HG03039 (cell line): ENCODE measurements around the gene COL4A6.
A peak's percentile ranks its signal among the peaks of the same experiment; 100 is the strongest.

Experiments
- ATAC-seq: cut with Tn5 transposase; IDR thresholded peaks from one replicate; pipeline ENCODE4 v1.9.1; 2021; ENCODE audit warnings: mild to moderate bottlenecking, moderate library complexity; ENCODE audit not compliant: unreplicated experiment

The COL4A6 gene

GRCh38 chrX:108341947-108342346 is 96.3 kb downstream of the COL4A6 start:
- ATAC-seq, result no peak

DNA sequence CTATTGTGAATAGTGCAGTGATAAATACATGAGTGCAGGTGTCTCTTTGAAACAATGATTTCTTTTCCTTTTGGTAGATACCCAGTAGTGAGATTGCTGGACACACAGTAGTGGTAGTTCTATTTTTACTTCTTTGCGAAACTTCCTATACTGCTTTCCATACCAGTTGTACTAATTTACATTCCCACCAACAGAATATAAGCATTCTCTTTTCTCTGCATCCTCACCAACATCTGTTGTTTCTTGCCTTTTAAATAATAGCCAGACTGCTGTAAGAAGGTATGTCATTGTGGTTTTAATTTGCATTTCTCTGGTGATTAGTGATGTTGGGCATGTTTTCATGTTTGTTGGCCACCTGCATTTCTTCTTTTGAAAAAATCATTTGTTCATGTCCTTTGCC is 105.9 kb downstream of the COL4A6 start:
- ATAC-seq, result peak; percentile 44

DNA sequence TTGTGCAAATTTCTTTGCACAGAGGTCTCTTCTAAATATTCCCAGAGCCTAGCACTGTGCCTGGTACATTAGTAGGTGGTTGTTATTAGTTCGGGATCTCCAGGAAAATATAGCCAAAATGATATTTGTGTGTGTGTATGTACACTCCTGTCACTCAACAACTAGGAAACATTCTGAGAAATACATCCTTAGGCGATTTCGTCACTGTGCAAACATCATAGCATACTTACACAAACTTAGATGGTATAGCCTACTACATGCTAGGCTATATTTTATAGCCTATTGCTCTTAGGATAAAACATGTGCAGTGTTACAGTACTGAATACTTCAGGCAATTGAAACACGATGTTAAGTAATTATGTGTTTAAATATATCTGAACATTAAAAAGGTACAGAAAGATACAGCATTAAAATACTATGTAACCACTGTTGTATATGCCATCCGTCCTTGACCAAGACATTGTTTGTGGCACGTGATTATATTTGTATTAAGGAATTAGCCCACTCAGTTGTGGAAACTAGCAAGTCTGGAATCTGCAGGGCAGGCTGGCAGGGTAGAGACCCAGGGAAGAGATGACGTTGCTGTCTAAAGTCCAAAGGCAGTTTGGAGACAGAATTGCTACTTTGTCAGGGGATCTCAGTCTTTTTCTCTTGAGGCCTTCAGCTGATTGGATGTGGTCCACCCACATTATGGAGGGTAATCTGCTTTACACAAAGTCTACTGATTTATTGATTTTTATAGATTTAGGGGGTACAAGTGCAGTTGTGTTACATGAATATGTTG is 106.9 kb downstream of the COL4A6 start:
- ATAC-seq, result no peak

GRCh38 chrX:108323751-108324150 is 114.5 kb downstream of the COL4A6 start:
- ATAC-seq, result no peak

DNA sequence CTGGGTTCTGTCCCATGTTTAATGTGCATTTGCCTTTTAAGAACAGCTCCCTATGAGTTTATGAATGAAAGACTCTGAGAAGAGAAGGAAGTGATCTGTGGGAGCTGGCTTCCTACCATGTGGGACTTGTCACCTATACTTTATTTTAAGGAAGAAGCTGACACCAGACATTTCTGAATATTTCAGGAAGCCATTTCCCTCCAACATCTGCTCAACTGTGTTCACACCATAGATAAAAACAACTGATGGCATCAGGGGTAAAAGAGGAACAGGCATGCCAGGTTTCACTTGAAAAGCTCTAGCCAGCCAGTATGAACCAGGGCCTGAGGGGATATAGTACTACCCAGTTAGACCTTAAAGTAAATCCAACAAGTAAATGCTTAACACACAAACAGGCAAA is 116.0 kb downstream of the COL4A6 start:
- no peak for ATAC-seq

DNA sequence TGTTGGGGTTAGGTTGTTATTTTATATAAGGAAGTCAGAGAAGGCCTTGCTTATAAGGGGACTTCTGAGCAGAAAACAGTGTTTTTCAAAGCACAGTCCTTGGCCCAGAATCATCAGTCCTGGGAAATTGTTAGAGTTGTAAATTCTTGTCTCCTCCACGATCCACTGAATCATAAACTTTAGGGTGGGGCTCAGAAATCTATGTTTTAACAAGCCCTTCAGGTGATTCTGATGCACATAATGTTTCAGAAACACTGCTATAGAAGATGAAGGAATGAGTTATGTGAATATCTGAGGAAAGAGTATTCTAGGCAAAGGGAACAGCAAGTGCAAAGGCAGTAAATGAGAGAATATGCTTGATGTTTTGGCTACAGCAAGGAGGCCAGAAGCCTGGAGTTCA is 121.8 kb downstream of the COL4A6 start:
- ATAC-seq, result no peak

GRCh38 chrX:108313669-108314068 is 124.6 kb downstream of the COL4A6 start:
- no peak for ATAC-seq

- no peak for ATAC-seq
These were observed 125.3 kb downstream of the COL4A6 start for GRCh38 chrX:108312957-108313356.

DNA sequence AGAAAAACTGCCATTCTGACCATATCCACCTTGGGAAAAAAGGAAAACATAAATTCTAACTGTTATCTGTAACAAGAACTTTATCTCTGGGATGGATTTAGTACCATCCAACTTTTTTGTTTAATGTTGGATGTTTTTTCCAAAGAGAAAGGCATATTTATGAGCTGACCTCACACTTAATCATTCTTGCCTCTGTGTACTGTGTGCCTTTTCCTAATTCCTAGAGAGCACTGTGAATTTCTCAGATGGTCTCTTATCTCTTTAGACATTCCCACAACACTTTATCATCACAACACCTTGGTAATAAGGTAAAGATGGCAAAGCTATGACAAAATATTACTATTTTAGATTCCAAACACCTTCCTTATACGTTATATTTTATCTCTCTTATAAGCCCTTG is 126.2 kb downstream of the COL4A6 start:
- ATAC-seq, result no peak

DNA sequence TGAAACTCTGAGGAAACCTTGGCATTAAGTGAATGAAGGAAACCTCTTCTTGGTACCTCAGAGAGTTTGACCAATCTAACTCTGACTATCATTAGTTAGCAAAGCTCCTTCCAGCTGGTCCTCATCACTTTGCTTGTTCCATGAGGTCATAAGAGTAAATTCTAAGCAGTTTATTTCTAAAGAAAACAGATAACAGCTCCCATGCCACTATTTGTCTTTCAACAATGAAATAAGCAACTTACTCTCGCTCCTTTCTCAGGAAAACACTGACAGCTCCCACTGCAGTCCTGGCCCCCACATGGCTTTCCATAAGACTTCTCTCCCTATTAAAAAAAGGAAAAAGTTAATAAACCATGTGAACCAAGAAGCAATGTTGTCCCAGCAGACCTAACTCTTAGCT is 127.7 kb downstream of the COL4A6 start:
- no peak for ATAC-seq

- ATAC-seq, result no peak
These were observed 129.1 kb downstream of the COL4A6 start for GRCh38 chrX:108309144-108309543.

- no peak for ATAC-seq
These were observed 130.8 kb downstream of the COL4A6 start for GRCh38 chrX:108307132-108308085.

- ATAC-seq, result no peak
These were observed 132.1 kb downstream of the COL4A6 start for GRCh38 chrX:108306086-108306485.

GRCh38 chrX:108304757-108305156 is 133.5 kb downstream of the COL4A6 start:
- no peak for ATAC-seq

- no peak for ATAC-seq
These were observed 134.0 kb downstream of the COL4A6 start for GRCh38 chrX:108304210-108304609.

DNA sequence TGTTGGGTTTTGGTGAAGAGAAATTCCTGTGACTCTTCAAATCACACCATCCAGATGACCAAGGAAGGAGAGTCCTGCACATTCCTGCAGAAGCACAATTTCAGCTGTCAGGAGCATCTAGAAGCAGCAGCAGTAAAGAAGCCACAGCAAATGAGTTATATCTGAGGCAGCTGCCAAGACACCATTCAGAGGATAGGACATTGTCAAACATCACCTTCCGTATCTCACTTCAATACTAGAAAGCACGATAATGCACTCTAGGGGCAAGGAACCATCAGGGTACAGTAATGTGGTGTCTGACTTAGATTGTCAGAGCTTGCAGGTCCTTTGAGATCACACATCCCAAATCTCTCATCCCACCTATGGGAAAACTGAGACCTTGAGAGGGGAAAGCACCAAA is 134.5 kb downstream of the COL4A6 start:
- no peak for ATAC-seq

DNA sequence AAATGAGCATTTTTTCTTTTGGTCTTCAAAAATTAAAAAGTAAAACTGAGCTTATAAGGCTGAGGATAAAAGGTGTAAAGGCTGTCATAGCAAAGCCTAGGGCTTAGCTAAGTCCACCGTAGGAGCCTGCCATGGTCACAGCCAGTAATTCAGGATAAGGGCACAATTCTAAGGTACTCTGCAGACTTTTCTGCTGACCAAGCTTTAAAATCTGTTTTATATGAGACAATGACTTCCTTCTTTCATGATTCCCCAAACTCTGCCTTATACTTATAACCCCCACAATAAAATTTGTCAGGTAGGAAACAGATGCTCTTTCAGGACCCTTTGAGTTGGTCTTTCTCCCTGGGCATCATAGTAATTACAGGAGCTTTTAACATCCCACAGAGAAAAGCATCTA is 138.5 kb downstream of the COL4A6 start:
- ATAC-seq, result no peak

DNA sequence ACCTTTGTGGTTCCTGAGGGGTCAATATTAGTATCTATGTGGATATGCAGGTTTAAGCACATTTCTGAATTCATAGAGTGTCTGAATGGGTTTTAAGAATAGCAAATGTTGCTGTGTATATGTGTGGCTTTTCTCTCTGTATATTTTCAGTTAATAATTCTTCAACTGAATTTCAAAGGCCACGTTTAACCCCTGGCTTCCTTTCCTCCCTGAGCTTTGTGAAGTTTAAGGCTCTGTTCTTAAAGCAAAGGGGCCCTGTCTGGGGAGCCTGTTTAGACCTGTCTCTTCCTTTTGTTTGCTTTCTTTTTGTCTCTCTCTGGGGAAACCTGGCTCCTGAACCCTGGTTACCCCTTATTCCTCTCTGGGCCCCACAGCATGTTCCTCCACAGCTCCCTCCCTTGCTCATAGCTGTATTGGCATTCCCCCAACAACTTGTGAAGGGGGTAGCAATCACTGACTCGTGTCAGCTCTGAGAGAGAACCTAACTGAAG is 139.1 kb downstream of the COL4A6 start:
- ATAC-seq, result no peak

GRCh38 chrX:108298165-108298602 is 140.0 kb downstream of the COL4A6 start:
- no peak for ATAC-seq

DNA sequence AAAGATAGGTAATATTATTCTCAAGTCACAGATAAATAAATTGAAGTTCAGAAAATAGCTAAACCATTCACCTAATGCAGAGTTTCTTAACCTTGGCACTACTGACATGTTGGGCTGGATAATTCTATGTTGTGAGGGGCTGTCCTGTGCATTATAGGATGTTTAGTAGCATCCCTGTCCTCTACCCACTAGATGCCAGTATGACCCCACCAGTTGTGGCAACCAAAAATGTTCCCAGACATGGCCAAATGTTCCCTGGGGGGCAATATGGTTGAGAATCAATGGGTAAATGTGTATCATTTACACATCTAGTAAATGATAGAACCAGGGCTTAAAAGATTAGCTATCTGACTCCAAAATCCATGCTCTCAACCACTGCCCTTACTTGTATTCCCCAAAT is 140.9 kb downstream of the COL4A6 start:
- no peak for ATAC-seq

DNA sequence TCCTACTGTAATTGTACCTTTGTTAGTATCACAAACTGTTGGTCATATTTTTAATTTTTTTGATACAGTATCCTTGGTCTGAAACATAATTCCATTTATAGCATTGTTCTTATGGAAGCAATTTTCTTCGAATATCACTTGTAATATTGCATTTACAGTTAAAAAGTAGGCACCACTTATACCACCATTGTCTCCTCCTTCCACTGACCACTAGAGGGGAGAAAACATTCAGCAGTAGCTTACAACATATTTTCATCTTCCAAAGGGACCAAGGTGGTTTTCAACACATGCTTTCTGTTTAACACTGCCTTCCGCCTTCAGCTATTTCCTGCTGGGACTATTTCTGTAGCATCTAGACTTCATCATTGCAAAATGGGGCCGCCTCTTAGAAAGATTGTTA is 146.2 kb downstream of the COL4A6 start:
- ATAC-seq, result no peak

DNA sequence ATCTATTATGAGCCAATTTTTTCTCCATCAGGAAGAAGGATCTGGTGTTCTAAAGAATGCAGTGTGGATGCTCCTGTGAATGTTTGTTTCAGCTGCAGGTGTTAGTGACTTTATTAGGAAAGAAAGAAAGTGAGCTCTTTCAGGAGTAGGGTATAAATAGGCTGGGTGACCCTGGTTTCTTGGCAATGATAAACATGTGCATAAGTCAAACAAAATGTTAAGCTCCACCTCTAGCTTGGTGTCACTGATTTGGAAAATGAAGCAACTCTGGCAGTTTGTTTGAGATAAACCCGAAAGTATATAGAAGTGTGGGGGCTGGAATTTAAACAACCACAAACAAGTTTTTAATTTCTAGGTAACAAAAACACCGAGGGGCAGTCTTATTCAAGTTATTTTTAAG is 152.3 kb downstream of the COL4A6 start:
- ATAC-seq, result no peak
